Type B pancreatic cell (in vitro differentiated cells): ENCODE data around the gene VWA7. TPM values are rescaled to one million over a fixed set of nuclear protein-coding genes. Genes with fewer than 3 reads are reported as not detected.

Experiments
- DNase-seq: peaks from one replicate; pipeline ENCODE4 v3.0.0; 2021; ENCODE audit warnings: mixed read lengths; ENCODE audit not compliant: unreplicated experiment; ENCODE audit errors: extremely low spot score
- H3K27ac Mint-ChIP-seq: 2 replicates; pipeline ENCODE4 v1.8.0; 2021; ENCODE audit warnings: mild to moderate bottlenecking, mixed read lengths
- H3K27me3 Mint-ChIP-seq: 2 replicates; pipeline ENCODE4 v1.8.0; 2021; ENCODE audit warnings: mixed read lengths
- H3K36me3 Mint-ChIP-seq: 2 replicates; pipeline ENCODE4 v1.8.0; 2021; ENCODE audit warnings: mixed read lengths
- H3K4me1 Mint-ChIP-seq: one replicate; pipeline ENCODE4 v1.8.0; 2021; ENCODE audit warnings: mixed read lengths; ENCODE audit not compliant: unreplicated experiment
- H3K4me3 Mint-ChIP-seq: 2 replicates; pipeline ENCODE4 v1.8.0; 2021; ENCODE audit warnings: mild to moderate bottlenecking, mixed read lengths
- H3K9me3 Mint-ChIP-seq: 2 replicates; pipeline ENCODE4 v1.8.0; 2021; ENCODE audit warnings: mixed read lengths
- total RNA-seq: library from RNA; stranded (reverse); gene quantifications from 2 replicates; pipeline ENCODE4 v1.2.1, GENCODE V29; 2021; ENCODE audit warnings: low replicate concordance
- TF ChIP-seq, protein P1 (sequence below): fragments of 200-600 bp; sonication (generic); conservative IDR thresholded peaks from 2 replicates; pipeline ENCODE4 v1.5.0; 2021; ENCODE audit warnings: antibody characterized with exemption, mild to moderate bottlenecking

The VWA7 gene
- total RNA-seq, 1 donor from 2014 or later: 6.4 TPM

DNA sequence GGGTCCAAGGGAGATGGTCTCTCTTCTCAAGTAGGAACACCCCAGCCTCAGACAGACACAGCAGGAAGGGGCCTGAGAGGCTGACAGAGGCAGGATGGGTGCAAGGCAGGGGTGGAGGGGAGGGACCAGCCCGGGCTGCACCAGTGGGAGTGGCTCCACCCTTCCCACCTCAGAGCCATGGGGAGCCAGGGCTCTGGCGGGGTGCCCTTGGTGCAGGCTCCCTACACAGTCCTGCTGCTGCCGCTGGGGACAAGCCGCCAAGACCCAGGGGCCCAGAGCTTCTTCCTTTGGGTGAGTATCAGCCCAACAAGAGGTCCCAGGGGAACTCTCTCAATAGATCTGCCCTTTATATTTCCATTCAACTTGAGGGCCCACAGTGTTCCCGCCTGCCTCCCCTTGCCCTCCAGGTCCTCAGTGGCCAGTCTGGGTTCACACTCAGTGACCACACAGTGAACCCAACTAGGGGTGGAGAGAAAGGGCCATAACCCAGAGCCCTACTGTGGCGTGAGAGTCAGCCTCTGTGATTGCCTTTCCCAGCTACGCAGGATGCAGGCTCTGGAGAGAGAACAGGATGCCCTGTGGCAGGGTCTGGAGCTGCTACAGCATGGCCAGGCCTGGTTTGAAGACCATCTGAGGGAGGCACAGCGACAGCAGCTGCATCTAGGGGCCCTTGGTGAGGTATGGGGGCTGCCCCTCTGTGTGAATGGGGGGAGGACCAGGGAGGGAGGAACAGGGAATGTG, 14.1 kb downstream of the VWA7 start:
- TF ChIP-seq, protein P1, sequence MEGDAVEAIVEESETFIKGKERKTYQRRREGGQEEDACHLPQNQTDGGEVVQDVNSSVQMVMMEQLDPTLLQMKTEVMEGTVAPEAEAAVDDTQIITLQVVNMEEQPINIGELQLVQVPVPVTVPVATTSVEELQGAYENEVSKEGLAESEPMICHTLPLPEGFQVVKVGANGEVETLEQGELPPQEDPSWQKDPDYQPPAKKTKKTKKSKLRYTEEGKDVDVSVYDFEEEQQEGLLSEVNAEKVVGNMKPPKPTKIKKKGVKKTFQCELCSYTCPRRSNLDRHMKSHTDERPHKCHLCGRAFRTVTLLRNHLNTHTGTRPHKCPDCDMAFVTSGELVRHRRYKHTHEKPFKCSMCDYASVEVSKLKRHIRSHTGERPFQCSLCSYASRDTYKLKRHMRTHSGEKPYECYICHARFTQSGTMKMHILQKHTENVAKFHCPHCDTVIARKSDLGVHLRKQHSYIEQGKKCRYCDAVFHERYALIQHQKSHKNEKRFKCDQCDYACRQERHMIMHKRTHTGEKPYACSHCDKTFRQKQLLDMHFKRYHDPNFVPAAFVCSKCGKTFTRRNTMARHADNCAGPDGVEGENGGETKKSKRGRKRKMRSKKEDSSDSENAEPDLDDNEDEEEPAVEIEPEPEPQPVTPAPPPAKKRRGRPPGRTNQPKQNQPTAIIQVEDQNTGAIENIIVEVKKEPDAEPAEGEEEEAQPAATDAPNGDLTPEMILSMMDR: no peak
- Mint-ChIP-seq H3K36me3 (peaks cover 25% of the 10 kb centered on the region), H3K9me3 (no peaks in the 10 kb centered on the region), H3K27me3 (no peaks in the 10 kb centered on the region), H3K4me3 (no peak overlapping the region), H3K4me1 (peaks cover 11% of the 10 kb centered on the region), H3K27ac (peak overlapping the region; percentile 62)
- no peak for DNase-seq

DNA sequence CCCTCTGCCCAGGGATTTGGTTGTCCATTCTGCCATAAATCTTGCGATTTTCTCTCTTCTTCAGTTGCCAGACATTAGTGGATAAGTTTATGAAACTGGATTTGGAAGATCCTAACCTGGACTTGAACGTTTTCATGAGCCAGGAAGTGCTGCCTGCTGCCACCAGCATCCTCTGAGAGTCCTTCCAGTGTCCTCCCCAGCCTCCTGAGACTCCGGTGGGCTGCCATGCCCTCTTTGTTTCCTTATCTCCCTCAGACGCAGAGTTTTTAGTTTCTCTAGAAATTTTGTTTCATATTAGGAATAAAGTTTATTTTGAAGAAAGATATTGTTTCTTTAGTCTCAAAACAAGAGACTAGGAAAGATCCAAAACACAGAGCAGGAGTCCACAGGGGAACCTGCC, 14.8 kb downstream of the VWA7 start, which contains the start of gene SAPCD1:
TSS of gene SAPCD1 (plus strand) at position 301 of the 400 bp plus-strand sequence. CDS start 399 bp downstream, outside the sequence.
- no peaks in the 10 kb centered on the region for H3K9me3 Mint-ChIP-seq
- H3K4me3 Mint-ChIP-seq: no peak within 1 kb of the TSS
- TF ChIP-seq, protein P1: no peak
- H3K27ac Mint-ChIP-seq: peak within 1 kb of the TSS; percentile 62
- peaks cover 11% of the 10 kb centered on the region for H3K4me1 Mint-ChIP-seq
- no peak for DNase-seq
- H3K27me3 Mint-ChIP-seq: no peaks in the 10 kb centered on the region
- peaks cover 25% of the 10 kb centered on the region for H3K36me3 Mint-ChIP-seq

DNA sequence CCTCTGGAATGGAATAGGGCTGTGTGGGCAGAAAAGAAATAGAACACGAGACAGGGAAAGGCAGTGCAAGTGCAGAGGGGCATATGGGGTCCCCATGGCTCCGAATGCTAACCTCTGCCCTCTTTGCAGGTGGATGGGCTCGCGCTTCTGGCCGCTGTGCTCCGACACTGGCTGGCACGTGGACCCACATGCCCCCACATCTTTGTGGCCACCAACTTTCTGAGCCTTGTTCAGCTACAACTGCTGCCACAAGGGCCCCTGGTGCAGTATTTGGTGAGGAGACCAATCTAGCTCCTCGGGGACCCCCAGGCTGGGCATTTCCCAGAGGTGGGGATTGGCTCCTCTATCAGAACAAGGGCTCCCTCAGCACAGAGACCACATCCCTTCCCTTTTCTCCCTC, 15.8 kb downstream of the VWA7 start:
- Mint-ChIP-seq H3K9me3 (no peaks in the 10 kb centered on the region), H3K36me3 (peaks cover 25% of the 10 kb centered on the region), H3K27ac (no peak overlapping the region), H3K4me3 (no peak overlapping the region), H3K4me1 (peaks cover 11% of the 10 kb centered on the region), H3K27me3 (no peaks in the 10 kb centered on the region)
- no peak for DNase-seq
- TF ChIP-seq, protein P1: no peak

DNA sequence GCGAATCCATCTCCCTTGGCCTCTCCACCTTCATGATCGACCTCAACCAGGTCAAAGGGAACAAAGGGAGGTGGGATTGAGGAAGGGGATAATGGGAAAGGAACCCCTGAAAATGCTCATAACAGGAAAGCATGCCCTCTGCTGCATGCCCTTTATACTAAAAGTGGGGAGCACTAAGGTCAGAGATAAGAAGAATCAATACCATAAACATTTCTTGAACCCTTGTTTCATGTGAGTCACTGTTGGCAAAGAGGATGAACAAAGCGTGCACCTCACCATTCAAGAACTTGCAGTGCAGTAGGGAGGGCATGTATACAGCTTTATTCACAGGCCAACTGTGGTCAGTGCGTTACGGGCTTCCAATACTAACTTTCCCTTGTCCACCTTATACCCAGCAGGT, 16.3 kb downstream of the VWA7 start:
- Mint-ChIP-seq H3K4me3 (no peak overlapping the region), H3K36me3 (peaks cover 25% of the 10 kb centered on the region), H3K9me3 (no peaks in the 10 kb centered on the region), H3K27me3 (no peaks in the 10 kb centered on the region), H3K4me1 (peaks cover 11% of the 10 kb centered on the region), H3K27ac (no peak overlapping the region)
- TF ChIP-seq, protein P1: no peak
- DNase-seq: no peak

DNA sequence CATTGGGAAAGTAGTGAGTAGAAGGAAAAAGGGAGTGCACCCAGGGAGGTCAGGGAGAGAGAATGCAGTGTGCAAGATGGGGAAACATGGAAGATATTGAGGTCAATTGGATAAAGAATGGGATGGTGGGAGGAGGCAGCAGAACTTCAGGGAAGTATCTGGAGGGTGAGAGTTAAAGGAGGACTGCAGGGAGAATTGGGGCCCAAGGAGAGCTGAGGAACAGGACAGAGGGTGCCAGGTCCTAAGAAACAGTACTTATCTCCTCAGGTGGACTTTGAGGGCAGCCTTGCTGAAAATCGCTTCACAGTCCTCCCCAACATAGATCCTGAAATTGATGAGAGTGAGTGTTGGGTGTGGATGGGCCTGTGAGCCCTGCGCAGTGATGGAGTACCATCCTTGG, 18.8 kb downstream of the VWA7 start:
- no peak overlapping the region for H3K4me3 Mint-ChIP-seq
- TF ChIP-seq, protein P1: no peak
- no peak overlapping the region for H3K27ac Mint-ChIP-seq
- H3K4me1 Mint-ChIP-seq: peaks cover 2% of the 10 kb centered on the region
- H3K9me3 Mint-ChIP-seq: no peaks in the 10 kb centered on the region
- DNase-seq: no peak
- H3K27me3 Mint-ChIP-seq: no peaks in the 10 kb centered on the region
- H3K36me3 Mint-ChIP-seq: peaks cover 18% of the 10 kb centered on the region
